MCF 10A (cell line): ENCODE measurements around the gene CHKA. TPM values are rescaled to one million over a fixed set of nuclear protein-coding genes. Genes with fewer than 3 reads are reported as not detected.
A peak's percentile ranks its signal among the peaks of the same experiment; 100 is the strongest.

ENCODE experiments used
- BruUV-seq: library from RNA; stranded (reverse); fragments of 400-500 nt; replicated peaks from 2 replicates; lab custom pipeline; 2021; lab: Mats Ljungman, UMichigan
- CTCF ChIA-PET: fragments of 300-600 bp; sonication (Branson Sonifier 250); formaldehyde crosslinking; extraction: SDS; loops from one replicate; lab custom pipeline; 2021; ENCODE audit warnings: antibody characterized with exemption, inconsistent platforms; lab: Yijun Ruan, JAX
- POLR2A ChIA-PET: fragments of 300-600, 350-650 bp; sonication (Branson Sonifier 250); formaldehyde crosslinking; extraction: SDS; loops from one replicate; lab custom pipeline; 2020; ENCODE audit warnings: antibody characterized with exemption, inconsistent platforms; lab: Yijun Ruan, JAX
- DNase-seq: peaks from one replicate; pipeline ENCODE4 v3.0.0-alpha.2; 2018; ENCODE audit not compliant: unreplicated experiment
- H3K27ac Mint-ChIP-seq: one replicate; pipeline ENCODE4 v1.8.0; 2022; ENCODE audit warnings: mild to moderate bottlenecking, low read depth, mixed read lengths; ENCODE audit not compliant: unreplicated experiment
- H3K27me3 Mint-ChIP-seq: one replicate; pipeline ENCODE4 v1.8.0; 2022; ENCODE audit warnings: mixed read lengths; ENCODE audit not compliant: insufficient read depth, unreplicated experiment
- H3K36me3 Mint-ChIP-seq: one replicate; pipeline ENCODE4 v1.8.0; 2022; ENCODE audit warnings: mild to moderate bottlenecking, moderate library complexity, mixed read lengths; ENCODE audit not compliant: insufficient read depth, unreplicated experiment
- H3K4me1 Mint-ChIP-seq: one replicate; pipeline ENCODE4 v1.8.0; 2022; ENCODE audit warnings: mixed read lengths; ENCODE audit not compliant: insufficient read depth, unreplicated experiment
- H3K4me3 Mint-ChIP-seq: one replicate; pipeline ENCODE4 v1.8.0; 2022; ENCODE audit warnings: mild to moderate bottlenecking, moderate library complexity, mixed read lengths; ENCODE audit not compliant: unreplicated experiment
- H3K9me3 Mint-ChIP-seq: one replicate; pipeline ENCODE4 v1.8.0; 2022; ENCODE audit warnings: mixed read lengths; ENCODE audit not compliant: unreplicated experiment
- CTCF ChIP-seq: fragments of 200-600 bp; IDR thresholded peaks from one replicate; pipeline ENCODE4 v1.8.0; 2022; ENCODE audit warnings: antibody characterized with exemption, mild to moderate bottlenecking; ENCODE audit not compliant: unreplicated experiment
- intact Hi-C: fragments of 100-400 bp; cut with micrococcal nuclease; formaldehyde crosslinking; loops from 2 replicates; pipeline ENCODE4 v1.14.1; 2022
- total RNA-seq: library from RNA; stranded (reverse); gene quantifications from 2 replicates; pipeline ENCODE4 v1.2.3, GENCODE V29; 2022

CHKA gene
- total RNA-seq, 1 experiment from 2014 or later: 7.8 TPM

GRCh38 chr11:68016161-68016903 lies 104.9 kb downstream of the CHKA start:
- H3K4me1 Mint-ChIP-seq: peaks cover 75% of the 10 kb centered on the region
- DNase-seq: no peak
- CTCF ChIA-PET: interaction anchor here (0.6 to 0.7 kb wide), 2 partner anchors 13 to 491 kb away, joined by 4 read pairs; no protein-coding TSS in a partner anchor
- no peak for TF ChIP-seq CTCF
- POLR2A ChIA-PET: interaction anchor here (0.9 to 4.9 kb wide), 2 partner anchors 14 to 21 kb away, joined by 3 to 59 read pairs; partner anchors contain the start of gene NDUFS8
- no peaks in the 10 kb centered on the region for H3K27me3 Mint-ChIP-seq
- H3K36me3 Mint-ChIP-seq: peaks cover 47% of the 10 kb centered on the region
- no peaks in the 10 kb centered on the region for H3K9me3 Mint-ChIP-seq
- intact Hi-C loops: no loop called here
- peak overlapping the region; percentile 32 for H3K4me3 Mint-ChIP-seq
- H3K27ac Mint-ChIP-seq: peak overlapping the region; percentile 88
- BruUV-seq: no TSS peak

GRCh38 chr11:68015467-68015866 lies 105.7 kb downstream of the CHKA start:
- Mint-ChIP-seq H3K9me3 (no peaks in the 10 kb centered on the region), H3K27me3 (no peaks in the 10 kb centered on the region), H3K4me3 (no peak overlapping the region), H3K4me1 (peaks cover 75% of the 10 kb centered on the region), H3K36me3 (peaks cover 48% of the 10 kb centered on the region), H3K27ac (no peak overlapping the region)
- ChIA-PET CTCF (no interaction called here), POLR2A (interaction anchor here (0.6 to 4.9 kb wide), 4 partner anchors 9 to 258 kb away, joined by 3 to 59 read pairs (median 4); partner anchors contain the start of gene NDUFS8)
- intact Hi-C loops: no loop called here
- DNase-seq: no peak
- no peak for TF ChIP-seq CTCF
- BruUV-seq: no TSS peak

GRCh38 chr11:68014947-68015447 lies 106.2 kb downstream of the CHKA start:
- Mint-ChIP-seq H3K4me1 (peaks cover 73% of the 10 kb centered on the region), H3K27me3 (no peaks in the 10 kb centered on the region), H3K27ac (peak overlapping the region; percentile 89), H3K9me3 (no peaks in the 10 kb centered on the region), H3K36me3 (peaks cover 43% of the 10 kb centered on the region), H3K4me3 (peak overlapping the region; percentile 88)
- no peak for TF ChIP-seq CTCF
- ChIA-PET CTCF (interaction anchor here (0.8 kb wide), 1 partner anchor 282 kb away, joined by 3 read pairs; no protein-coding TSS in a partner anchor), POLR2A (interaction anchor here (0.6 to 4.9 kb wide), 14 partner anchors 9 to 299 kb away, joined by 3 to 59 read pairs (median 4); partner anchors contain the start of genes C11orf24, NDUFS8, TCIRG1 and UNC93B1)
- DNase-seq: no peak
- BruUV-seq: no TSS peak
- intact Hi-C loops: loop anchor here (1.0 kb wide), 1 partner anchor 13 kb away; no protein-coding TSS in a partner anchor
